HepG2 (cell line): ENCODE data around the gene CPM. TPM values are rescaled to one million over a fixed set of nuclear protein-coding genes. Genes with fewer than 3 reads are reported as not detected.

ENCODE experiments used
- CENPBD1 ChIP-seq: sonication (generic); formaldehyde crosslinking; IDR thresholded peaks from 2 replicates; pipeline ENCODE4 v1.8.0; 2022; ENCODE audit warnings: missing genetic modification reagents, low read depth, mild to moderate bottlenecking, borderline replicate concordance
- DMAP1 ChIP-seq: IDR thresholded peaks from 2 replicates; pipeline ENCODE4 v1.6.1; 2016
- FOXP4 ChIP-seq: sonication (generic); formaldehyde crosslinking; IDR thresholded peaks from 2 replicates; pipeline ENCODE4 v1.4.0; 2020; ENCODE audit warnings: missing genetic modification reagents
- IRF2 ChIP-seq: IDR thresholded peaks from 2 replicates; pipeline ENCODE4 v1.6.1; 2018; ENCODE audit warnings: missing genetic modification reagents, missing compliant biosample characterization
- MAF1 ChIP-seq: sonication (generic); formaldehyde crosslinking; IDR thresholded peaks from 2 replicates; pipeline ENCODE4 v1.5.0; 2020; ENCODE audit warnings: missing genetic modification reagents, borderline replicate concordance
- RBAK ChIP-seq: sonication (generic); formaldehyde crosslinking; IDR thresholded peaks from 2 replicates; pipeline ENCODE4 v1.5.1; 2020; ENCODE audit warnings: mild to moderate bottlenecking, missing genetic modification reagents
- ZKSCAN8 ChIP-seq: IDR thresholded peaks from 2 replicates; pipeline ENCODE4 v1.6.1; 2016; ENCODE audit warnings: borderline replicate concordance, missing genetic modification reagents, missing compliant biosample characterization
- ZNF407 ChIP-seq: sonication (generic); formaldehyde crosslinking; IDR thresholded peaks from one replicate; pipeline ENCODE4 v1.5.1; 2020; ENCODE audit warnings: mild to moderate bottlenecking, missing genetic modification reagents; ENCODE audit errors: not compliant biosample characterization
- ZNF800 ChIP-seq: sonication (generic); formaldehyde crosslinking; IDR thresholded peaks from 2 replicates; pipeline ENCODE4 v1.4.0; 2020; ENCODE audit warnings: missing genetic modification reagents
- ZSCAN9 ChIP-seq: IDR thresholded peaks from 2 replicates; pipeline ENCODE4 v1.6.1; 2016; ENCODE audit warnings: borderline replicate concordance
- polyA plus RNA-seq, 8 experiments: library from polyadenylated mRNA; depleted of rRNA in 3 of 8; stranded (reverse) in 7 of 8; unstranded in 1 of 8; fragments of >200 nt; fragmentation: Illumina TruSeq in 4 of 8; extraction: Trizol in 4 of 8; gene quantifications; 2 replicates each; pipeline versions ENCODE4 v1.2.1 to v1.2.3, GENCODE V29; 2011 to 2016; ENCODE audit warnings: low read depth in 4 of 8, missing spikeins in 1 of 8, mixed read lengths in 1 of 8; ENCODE audit not compliant: insufficient read depth in 1 of 8
- total RNA-seq, 5 experiments: library from RNA; depleted of rRNA; stranded (reverse); fragments of >200 nt; fragmentation: Illumina TruSeq; extraction: Trizol; gene quantifications; 2 replicates each; pipeline ENCODE4 v1.2.3, GENCODE V29; 2016; ENCODE audit warnings: low read depth in 1 of 5

Gene CPM
- total and polyA plus RNA-seq, 2 of the 13 experiments (the other 11 are each of a cell fraction or from before 2014, with no cell fraction given): not detected

- no peak for TF ChIP-seq CENPBD1
- TF ChIP-seq ZNF800: 0 out of 2 replicates have a peak, but pooled peaks have one; percentile 11
- 0 out of 2 replicates have a peak, but pooled peaks have one; percentile 69 for TF ChIP-seq MAF1 (CRISPR knock-in tag)
- TF ChIP-seq RBAK (CRISPR knock-in tag): no peak
- TF ChIP-seq FOXP4 (CRISPR knock-in tag): peak; percentile 81
- TF ChIP-seq ZSCAN9: peak; percentile 49; the same call in 1 of the 2 replicates
- TF ChIP-seq ZKSCAN8 (CRISPR knock-in tag): peak; percentile 16; the same call in 1 of the 2 replicates
- TF ChIP-seq ZNF407 (CRISPR knock-in tag): no peak
- peak; percentile 26; the same call in 1 of the 2 replicates for TF ChIP-seq IRF2 (CRISPR knock-in tag)
- no peak; the same call in 1 of the 2 replicates for TF ChIP-seq DMAP1 (CRISPR knock-in tag)
These were observed 124.4 kb downstream of the CPM start (continued) for GRCh38 chr12:68808388-68809189.
